Prostate gland (tissue), 2 donors: ENCODE data around the gene NLRC3. TPM values are rescaled to one million over a fixed set of nuclear protein-coding genes. Genes with fewer than 3 reads are reported as not detected.
"Not testable (repeated sequence)": the region's sequence is repeated elsewhere in the genome, so short reads cannot be mapped to it uniquely, and the experiment has no call there.

ENCODE experiments used
- DNase-seq: peaks from one replicate; pipeline ENCODE4 v3.0.0-alpha.2; 2019; ENCODE audit warnings: low spot score
- H3K27ac ChIP-seq, 2 donors: fragments of 200-600 bp; sonication (generic); 2 replicates each; pipeline ENCODE4 v1.5.1; 2017 to 2019
- H3K27me3 ChIP-seq: fragments of 200-600 bp; sonication (generic); replicated peaks from 2 replicates; pipeline ENCODE4 v1.5.1; 2019; ENCODE audit not compliant: insufficient read depth
- H3K36me3 ChIP-seq, 2 donors: fragments of 200-600 bp; sonication (generic); 1 replicate in 1 of 2; 2 replicates in 1 of 2; pipeline versions ENCODE4 v1.5.1 to v1.8.1; 2017 to 2019
- H3K4me1 ChIP-seq: fragments of 200-600 bp; sonication (generic); replicated peaks from 2 replicates; pipeline ENCODE4 v1.5.1; 2019
- H3K4me3 ChIP-seq, 2 donors: fragments of 200-600 bp; sonication (generic); 2 replicates each; pipeline ENCODE4 v1.5.1; 2017 to 2019
- H3K9me3 ChIP-seq: fragments of 200-600 bp; sonication (generic); 2 replicates; pipeline ENCODE4 v1.5.1; 2017
- CTCF ChIP-seq, 4 experiments: fragments of 200-600 bp in 2 of 4; fragments of 450-650 bp in 2 of 4; sonication (generic) in 2 of 4; IDR thresholded peaks; 1 replicate in 3 of 4; 2 replicates in 1 of 4; pipeline ENCODE4 v1.5.1; 2016 to 2019; ENCODE audit warnings: antibody characterized with exemption in 4 of 4, mild to moderate bottlenecking in 2 of 4, moderate library complexity in 2 of 4
- POLR2A ChIP-seq: fragments of 450-650 bp; IDR thresholded peaks from one replicate; pipeline ENCODE4 v1.6.1; 2016; ENCODE audit warnings: antibody characterized with exemption, mild to moderate bottlenecking
- POLR2AphosphoS5 ChIP-seq: sonication (generic); formaldehyde crosslinking; IDR thresholded peaks from one replicate; pipeline ENCODE4 v1.6.1; 2017; ENCODE audit warnings: antibody characterized with exemption
- WGBS: methylation state at CpG from one replicate; pipeline ENCODE4 v1.1.5; 2018; 5-methylcytosine and 5-hydroxymethylcytosine counted together
- intact Hi-C: fragments of 100-400 bp; cut with DNase I; formaldehyde crosslinking; loops from one replicate; pipeline ENCODE4 v1.14.2; 2022
- total RNA-seq, 2 donors: library from RNA; depleted of rRNA; stranded (reverse); fragments of >200 nt; gene quantifications; one replicate each; pipeline ENCODE4 v1.1.0, GENCODE V29; 2016

Gene NLRC3
- total RNA-seq, 2 donors from 2014 or later, result 0.85 to 0.87 TPM

- H3K4me1 ChIP-seq, H3K9me3 ChIP-seq, H3K4me3 ChIP-seq, H3K27ac ChIP-seq, H3K27me3 ChIP-seq: not testable (repeated sequence)
- intact Hi-C loops, result loop anchor here (5.0 kb wide), 1 partner anchor 350 kb away; no protein-coding TSS in a partner anchor
- peaks cover 4 to 23% of the 10 kb centered on the region in 2 donors for H3K36me3 ChIP-seq
- TF ChIP-seq CTCF (IDR thresholded peaks at IDR 0.05), result peak; percentile 18 to 64 (median 50)
- peak; percentile 58 for DNase-seq
- WGBS, result 64% methylated on average over 12 of the region's 12 CpGs
Observed at GRCh38 chr16:3527216-3527829, 49.9 kb downstream of the NLRC3 start.

- Histone ChIP-seq H3K27ac (no peak overlapping the region), H3K36me3 (peaks cover 4 to 19% of the 10 kb centered on the region in 2 donors), H3K9me3 (no peaks in the 10 kb centered on the region), H3K27me3 (no peaks in the 10 kb centered on the region), H3K4me1 (no peaks in the 10 kb centered on the region), H3K4me3 (no peak overlapping the region)
- TF ChIP-seq CTCF (IDR thresholded peaks at IDR 0.05), result no peak
- no peak for TF ChIP-seq POLR2A
- TF ChIP-seq POLR2AphosphoS5, result no peak
- intact Hi-C loops, result loop anchor here (5.0 kb wide), 1 partner anchor 351 kb away; no protein-coding TSS in a partner anchor
- 93% methylated on average over 5 of the region's 5 CpGs for WGBS
- DNase-seq, result no peak
Observed at GRCh38 chr16:3525951-3526350, 51.3 kb downstream of the NLRC3 start.

- no peaks in the 10 kb centered on the region for H3K9me3 ChIP-seq
- no peaks in the 10 kb centered on the region for H3K27me3 ChIP-seq
- no peak overlapping the region for H3K4me3 ChIP-seq
- H3K27ac ChIP-seq, result no peak overlapping the region
- peaks cover 0 to 15% of the 10 kb centered on the region in 2 donors for H3K36me3 ChIP-seq
- intact Hi-C loops, result no loop called here
- DNase-seq, result no peak
- no peaks in the 10 kb centered on the region for H3K4me1 ChIP-seq
- WGBS, result 98% methylated on average over 3 of the region's 3 CpGs
- TF ChIP-seq CTCF (IDR thresholded peaks at IDR 0.05) (no peak), POLR2AphosphoS5 (no peak), POLR2A (no peak)
Observed at GRCh38 chr16:3523281-3523680, 53.9 kb downstream of the NLRC3 start.

GRCh38 chr16:3520841-3521240 is 56.4 kb downstream of the NLRC3 start:
- H3K27me3 ChIP-seq, result no peaks in the 10 kb centered on the region
- no peak for TF ChIP-seq POLR2A
- no peak for TF ChIP-seq CTCF (IDR thresholded peaks at IDR 0.05)
- TF ChIP-seq POLR2AphosphoS5, result no peak
- 43% methylated on average over 8 of the region's 8 CpGs for WGBS
- H3K4me3 ChIP-seq, result no peak overlapping the region
- intact Hi-C loops, result no loop called here
- no peaks in the 10 kb centered on the region for H3K4me1 ChIP-seq
- no peak for DNase-seq
- H3K27ac ChIP-seq, result no peak overlapping the region
- no peaks in the 10 kb centered on the region for H3K9me3 ChIP-seq
- peaks cover 0 to 15% of the 10 kb centered on the region in 2 donors for H3K36me3 ChIP-seq

GRCh38 chr16:3520413-3520812 is 56.8 kb downstream of the NLRC3 start:
- no peak overlapping the region for H3K27ac ChIP-seq
- no peak for DNase-seq
- 25% methylated on average over 4 of the region's 4 CpGs for WGBS
- peaks cover 0 to 15% of the 10 kb centered on the region in 2 donors for H3K36me3 ChIP-seq
- intact Hi-C loops, result no loop called here
- H3K4me3 ChIP-seq, result no peak overlapping the region
- H3K9me3 ChIP-seq, result no peaks in the 10 kb centered on the region
- H3K27me3 ChIP-seq, result no peaks in the 10 kb centered on the region
- TF ChIP-seq POLR2A (no peak), POLR2AphosphoS5 (no peak), CTCF (IDR thresholded peaks at IDR 0.05) (no peak)
- no peaks in the 10 kb centered on the region for H3K4me1 ChIP-seq
